BJ (cell line): Measurements from ENCODE around the gene GPN1. TPM values are rescaled to one million over a fixed set of nuclear protein-coding genes. Genes with fewer than 3 reads are reported as not detected.
A peak's percentile ranks its signal among the peaks of the same experiment; 100 is the strongest.
"Not testable (repeated sequence)": the region's sequence is repeated elsewhere in the genome, so short reads cannot be mapped to it uniquely, and the experiment has no call there.

Experiments used
- CTCF ChIA-PET: fragments of 350-600 bp; formaldehyde crosslinking; extraction: SDS; loops from one replicate; lab custom pipeline; 2021; ENCODE audit warnings: antibody characterized with exemption, inconsistent platforms; lab: Yijun Ruan, JAX
- POLR2A ChIA-PET: fragments of 300-600 bp; sonication (Branson Sonifier 250); formaldehyde crosslinking; extraction: SDS; loops from one replicate; lab custom pipeline; 2021; ENCODE audit warnings: antibody characterized with exemption; lab: Charles Lee
- DNase-seq: peaks from one replicate; pipeline ENCODE4 v3.0.0-alpha.2; 2011; ENCODE audit warnings: low read depth
- H3K27me3 ChIP-seq: 2 replicates; pipeline ENCODE4 v1.6.0; 2011; ENCODE audit warnings: low read length; ENCODE audit not compliant: control insufficient read depth, insufficient read depth
- H3K36me3 ChIP-seq: 2 replicates; pipeline ENCODE4 v1.5.1; 2011; ENCODE audit warnings: low read length; ENCODE audit not compliant: control insufficient read depth, insufficient read depth
- H3K4me3 ChIP-seq: 2 replicates; pipeline ENCODE4 v1.5.1; 2011; ENCODE audit warnings: low read depth, mild to moderate bottlenecking, control low read depth, low read length
- CTCF ChIP-seq: IDR thresholded peaks from 2 replicates; pipeline ENCODE4 v1.5.1; 2011; ENCODE audit warnings: low read depth, mild to moderate bottlenecking, control low read depth, inconsistent platforms, low read length, moderate library complexity; ENCODE audit not compliant: insufficient read depth
- polyA plus RNA-seq: library from polyadenylated mRNA; depleted of rRNA; stranded (reverse); fragments of >200 nt; gene quantifications from 2 replicates; pipeline ENCODE4 v1.2.3, GENCODE V29; 2011

GPN1 gene
- polyA plus RNA-seq, 1 experiment: 40.8 TPM

- ChIA-PET POLR2A (no interaction called here), CTCF (no interaction called here)
- H3K27me3 ChIP-seq: no peaks in the 10 kb centered on the region
- no peak overlapping the region for H3K4me3 ChIP-seq
- DNase-seq: no peak
- TF ChIP-seq CTCF: no peak
- peaks cover 4% of the 10 kb centered on the region; the same call in 1 of the 2 replicates for H3K36me3 ChIP-seq
These were observed 13.5 kb upstream of the GPN1 start for GRCh38 chr2:27615316-27615715.

- no peak for TF ChIP-seq CTCF
- DNase-seq: no peak
- Histone ChIP-seq H3K4me3 (no peak overlapping the region), H3K36me3 (peaks cover 7% of the 10 kb centered on the region; the same call in 1 of the 2 replicates), H3K27me3 (no peaks in the 10 kb centered on the region)
- POLR2A ChIA-PET: interaction anchor here (0.7 kb wide), 1 partner anchor 191 kb away, joined by 4 read pairs; no protein-coding TSS in a partner anchor
- CTCF ChIA-PET: interaction anchor here (1.2 kb wide), 1 partner anchor 32 kb away, joined by 4 read pairs; no protein-coding TSS in a partner anchor
These were observed 7.3 kb upstream of the GPN1 start for GRCh38 chr2:27621524-27621923.

- peaks cover 4% of the 10 kb centered on the region; the same call in 1 of the 2 replicates for H3K36me3 ChIP-seq
- CTCF ChIA-PET: interaction anchor here (0.6 to 1.4 kb wide), 4 partner anchors 9 to 85 kb away, joined by 3 to 5 read pairs (median 4); no protein-coding TSS in a partner anchor
- POLR2A ChIA-PET: interaction anchor here (0.6 kb wide), 1 partner anchor 801 kb away, joined by 3 read pairs; no protein-coding TSS in a partner anchor
These were observed 5.9 kb upstream of the GPN1 start for GRCh38 chr2:27622921-27623384.

GRCh38 chr2:27624943-27625342, 3.9 kb upstream of the GPN1 start:
- ChIA-PET POLR2A (no interaction called here), CTCF (no interaction called here)
- no peak overlapping the region for H3K4me3 ChIP-seq
- no peak for TF ChIP-seq CTCF
- DNase-seq: no peak
- no peaks in the 10 kb centered on the region for H3K27me3 ChIP-seq
- peaks cover 4% of the 10 kb centered on the region; the same call in 1 of the 2 replicates for H3K36me3 ChIP-seq

More at GRCh38 chr2:27622921-27623384, 5.9 kb upstream of the GPN1 start:
- DNase-seq: peak; percentile 24
- Histone ChIP-seq H3K4me3 (no peak overlapping the region), H3K27me3 (no peaks in the 10 kb centered on the region)
- TF ChIP-seq CTCF: no peak

GRCh38 chr2:27626323-27626722, 2.5 kb upstream of the GPN1 start:
- H3K4me3 ChIP-seq, CTCF ChIA-PET, DNase-seq, H3K27me3 ChIP-seq, POLR2A ChIA-PET, H3K36me3 ChIP-seq: not testable (repeated sequence)

GRCh38 chr2:27626921-27627320, 1.9 kb upstream of the GPN1 start:
- H3K36me3 ChIP-seq, DNase-seq, H3K4me3 ChIP-seq, POLR2A ChIA-PET, H3K27me3 ChIP-seq, CTCF ChIA-PET: not testable (repeated sequence)
